ENCODE results near the gene ANKRD23.

The ANKRD23 gene

DNA sequence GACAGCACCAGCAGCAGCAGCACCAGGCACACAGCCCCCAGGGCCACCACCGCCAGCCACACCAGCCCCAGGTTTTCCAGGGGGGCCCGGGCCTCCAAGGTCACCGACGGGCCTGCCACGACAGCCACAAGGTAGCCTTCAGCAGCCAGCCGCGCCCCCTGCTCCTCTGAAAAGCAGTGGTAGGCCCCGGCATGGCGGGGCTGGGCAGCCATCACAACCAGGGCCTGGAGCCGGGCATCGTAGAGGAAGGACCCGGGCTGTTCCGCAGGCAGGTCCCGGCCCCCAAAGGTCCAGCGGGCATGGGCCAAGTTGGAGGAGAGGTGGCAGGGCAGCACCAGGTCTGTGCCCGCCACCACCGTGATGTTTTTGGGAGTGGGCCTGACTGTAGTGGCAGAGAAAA lies 17.3 kb upstream of the ANKRD23 start:
- DNase-seq = no peak

DNA sequence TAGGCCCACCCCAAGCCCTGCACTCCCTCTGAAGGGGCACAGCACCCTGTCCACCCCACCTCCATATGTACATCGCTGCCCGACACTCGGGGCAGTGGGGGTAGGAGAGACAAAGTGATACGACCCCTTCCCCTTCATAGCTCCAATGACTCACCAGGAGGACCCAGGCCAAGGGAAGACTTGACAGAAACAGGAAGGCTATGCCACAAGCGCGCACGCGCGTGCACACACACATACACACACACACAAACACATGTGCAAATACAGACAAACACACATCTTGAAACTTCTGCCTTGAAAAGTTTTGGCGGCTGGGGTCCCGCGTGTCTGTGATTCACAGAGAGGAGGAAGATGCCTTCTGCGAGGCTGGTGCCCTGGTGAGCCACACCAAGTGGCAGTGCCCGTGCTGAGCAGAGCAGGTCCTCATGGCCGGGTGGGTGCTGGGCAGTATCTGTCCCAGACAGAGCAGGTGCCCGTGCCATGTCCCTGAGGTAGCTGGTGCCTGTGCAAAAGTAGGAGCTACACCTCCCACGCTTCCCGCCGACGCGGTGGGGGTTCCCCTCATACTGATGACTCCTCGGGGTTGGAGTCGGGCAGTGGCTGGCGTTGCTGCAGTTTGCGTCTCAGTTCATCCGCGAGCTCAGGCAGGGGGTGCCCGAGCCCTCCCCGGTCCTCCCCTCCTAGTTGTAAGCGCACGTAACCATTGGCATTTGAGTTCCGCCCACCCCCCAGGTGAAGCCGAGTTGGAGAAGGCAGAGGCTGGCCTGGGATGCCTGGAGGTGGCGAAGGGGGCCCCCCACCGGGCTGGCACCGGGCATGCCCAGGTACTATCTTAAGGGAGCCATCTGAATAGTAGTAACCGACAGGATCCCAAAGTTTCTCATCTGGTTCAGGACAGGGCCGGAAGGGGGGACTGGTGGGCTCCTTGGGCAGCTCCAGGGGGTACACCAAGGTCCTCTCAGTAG lies 16.5 kb upstream of the ANKRD23 start:
- DNase-seq = peak; percentile 63

DNA sequence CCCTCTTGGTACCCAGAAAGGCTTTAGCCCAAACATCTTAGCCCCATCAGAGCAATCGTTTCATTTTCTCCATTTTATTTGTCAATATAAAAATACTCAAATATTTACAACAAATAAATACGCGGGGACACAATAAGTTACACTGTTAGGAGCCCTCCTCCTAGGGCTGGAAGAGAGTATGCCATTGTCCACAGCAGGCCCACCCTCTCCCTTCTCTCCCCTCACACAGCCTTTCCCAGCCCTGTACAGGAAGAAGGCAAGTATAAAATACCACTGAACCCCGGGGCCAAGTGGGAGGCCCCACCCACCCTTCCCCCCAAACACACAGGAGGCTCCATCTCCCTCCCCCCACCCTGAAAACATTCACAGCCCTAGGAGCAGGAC lies 15.9 kb upstream of the ANKRD23 start:
- DNase-seq = no peak

DNA sequence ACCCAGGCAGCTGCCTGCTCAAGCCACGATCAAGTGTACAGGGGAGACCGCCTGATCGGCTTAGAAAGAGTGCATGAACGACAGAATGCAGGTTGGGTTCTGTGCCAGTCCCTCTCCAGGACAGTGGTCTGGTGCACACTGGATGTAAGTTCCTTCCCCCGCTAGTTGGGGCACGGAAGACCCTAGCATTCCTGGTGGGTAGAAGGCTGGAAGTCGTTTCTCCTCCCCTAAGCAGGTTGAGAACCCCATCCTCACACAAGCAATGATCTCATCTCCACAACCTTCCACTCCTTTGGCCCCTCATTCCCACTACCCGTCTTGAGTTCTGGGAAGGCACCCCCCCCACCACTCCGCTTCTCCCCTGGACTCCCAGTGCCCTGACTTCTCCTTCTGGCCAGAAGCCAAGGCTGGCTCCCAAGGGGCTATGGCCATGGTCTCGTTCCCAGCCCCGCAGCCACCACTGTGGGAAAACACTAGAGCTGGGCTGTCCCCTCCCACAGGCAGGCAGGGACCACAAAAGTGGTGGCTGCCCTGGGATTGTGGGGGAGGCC lies 15.4 kb upstream of the ANKRD23 start:
- no peak for DNase-seq

DNA sequence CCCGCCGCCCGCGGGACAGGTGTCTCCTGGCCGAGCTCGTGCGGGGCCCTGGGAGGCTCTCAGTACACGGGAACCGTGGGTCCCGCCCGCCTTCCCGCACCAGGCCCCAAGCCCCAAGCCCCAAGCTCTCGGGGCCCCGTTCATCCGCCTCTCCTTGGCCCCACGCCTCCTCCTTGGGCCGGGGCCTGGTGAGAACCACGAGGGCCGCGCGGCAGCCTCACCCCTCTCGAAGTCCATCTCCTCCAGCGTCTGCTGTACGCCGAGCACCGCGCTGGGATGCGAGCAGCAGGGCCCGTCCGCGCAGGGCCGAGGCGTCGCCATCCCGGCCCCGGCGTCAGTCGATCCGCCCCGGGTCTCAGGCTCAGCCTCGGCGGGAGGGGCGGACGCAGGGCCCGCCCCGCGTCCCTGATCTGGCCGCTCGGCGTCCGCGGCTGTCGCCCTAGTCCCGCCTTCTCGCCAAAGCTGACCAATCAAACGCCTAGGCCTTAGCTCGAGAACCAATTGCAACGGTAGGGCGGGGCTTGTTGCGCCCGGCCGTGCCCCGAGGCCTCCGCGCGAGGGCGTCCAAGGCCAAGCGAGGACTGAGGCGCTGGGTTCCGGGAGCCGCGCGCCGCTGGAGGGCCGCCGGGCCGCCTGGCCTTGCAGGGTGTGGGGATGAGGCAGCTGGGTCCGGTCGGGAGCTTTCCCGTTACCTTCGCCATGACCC lies 14.0 kb upstream of the ANKRD23 start, which contains the start of gene ANKRD39:
TSS of gene ANKRD39 (minus strand) at position 350 of the 706 bp plus-strand sequence. CDS start at position 321, 29 bp downstream.
- peak; percentile 98 for DNase-seq

DNA sequence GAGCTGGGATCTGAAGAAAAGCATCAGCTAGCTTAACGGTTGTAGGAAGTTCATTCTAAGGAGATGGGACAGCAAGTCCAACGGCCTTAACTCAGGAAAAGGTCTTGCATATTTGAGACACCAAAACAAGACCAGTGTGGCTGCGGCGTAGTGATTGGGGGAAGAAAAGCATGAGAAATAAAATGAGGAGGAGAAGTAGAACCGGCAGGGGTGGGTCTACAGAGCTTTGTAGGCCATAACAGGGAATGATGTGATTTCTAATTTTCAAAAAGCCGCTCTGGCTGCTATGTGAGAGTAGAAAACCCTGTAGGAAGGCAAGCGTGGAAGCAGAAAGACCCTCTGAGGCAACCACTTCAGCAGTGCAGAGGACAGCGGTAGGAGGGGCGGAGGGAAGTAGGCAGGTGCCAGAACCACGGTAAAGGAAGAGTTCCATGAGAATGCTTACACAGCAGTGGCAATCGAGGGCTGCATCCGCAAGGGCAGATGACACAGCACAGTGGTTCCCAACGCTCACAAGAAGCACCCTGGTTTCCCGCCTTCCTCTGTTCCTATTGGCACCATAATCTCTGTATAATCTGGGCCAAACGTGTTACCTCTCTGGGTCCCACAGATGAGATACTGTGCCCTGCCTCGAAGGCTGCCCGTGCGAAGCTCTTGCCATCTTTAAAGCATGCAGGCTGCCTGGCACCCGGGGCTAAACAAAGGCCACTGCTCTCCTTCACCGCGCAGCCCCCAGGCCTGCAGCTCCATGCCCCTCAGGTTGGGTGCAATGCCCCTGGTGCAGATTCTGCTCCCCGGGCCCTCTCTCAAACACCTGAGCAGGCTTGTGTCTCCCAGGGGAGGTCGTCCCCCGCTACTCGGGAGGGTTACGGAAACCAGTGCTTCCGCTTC lies 13.2 kb upstream of the ANKRD23 start:
- peak; percentile 43 for DNase-seq

DNA sequence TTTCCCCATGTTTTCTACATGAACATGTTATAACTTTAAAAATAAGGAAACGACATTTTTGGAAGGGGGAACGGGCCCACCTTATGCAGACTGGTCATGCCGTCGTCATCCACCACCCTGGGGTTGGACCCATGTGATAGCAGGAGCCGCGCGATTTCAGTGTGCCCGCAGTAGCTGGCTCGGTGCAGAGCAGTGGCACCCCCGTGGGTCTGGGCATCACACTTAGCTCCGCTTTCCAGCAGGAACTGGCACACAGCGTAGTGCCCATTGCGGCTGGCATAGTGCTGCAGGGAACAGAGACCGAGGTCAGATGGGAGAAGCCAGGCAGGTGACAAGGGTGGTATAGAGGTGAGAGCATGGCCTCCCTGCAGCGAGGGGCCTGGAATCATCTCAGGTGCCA lies 9.5 kb upstream of the ANKRD23 start:
- no peak for DNase-seq

DNA sequence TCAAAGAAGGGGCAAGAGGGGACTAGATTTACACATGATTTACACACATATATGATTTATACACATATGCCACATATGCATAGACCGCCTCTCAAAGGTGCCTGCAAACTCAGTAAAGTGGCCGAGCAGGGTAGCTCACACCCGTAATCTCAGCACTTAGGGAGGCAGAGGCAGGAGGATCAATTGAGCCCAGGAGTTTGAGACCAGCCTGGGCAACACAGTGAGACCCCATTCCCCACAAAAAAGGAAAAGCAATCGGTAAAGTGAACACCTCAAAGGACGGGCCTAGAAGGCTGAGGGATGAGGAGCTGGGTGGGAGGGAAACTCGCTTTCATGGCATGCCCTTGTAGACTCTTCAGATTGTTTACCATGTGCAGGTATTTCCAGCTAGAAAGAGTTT lies 8.8 kb upstream of the ANKRD23 start:
- no peak for DNase-seq

DNA sequence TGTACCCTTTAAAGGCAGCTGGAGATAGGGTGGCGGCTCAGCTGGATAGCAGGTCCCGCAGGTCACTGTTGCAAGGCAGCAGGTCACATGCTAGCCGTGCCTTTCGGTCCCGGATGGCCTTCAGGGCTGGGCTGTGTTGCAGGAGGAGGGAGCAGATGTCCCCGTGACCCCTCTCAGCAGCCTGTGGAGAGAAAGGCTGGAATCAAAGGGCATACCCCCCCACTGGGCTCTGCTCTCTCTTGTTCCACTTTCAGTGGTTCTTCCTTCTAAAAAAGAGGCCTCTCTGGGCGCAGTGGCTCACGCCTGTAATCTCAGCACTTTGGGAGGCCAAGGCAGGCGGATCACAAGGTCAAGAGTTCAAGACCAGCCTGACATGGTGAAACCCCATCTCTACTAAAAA lies 4.4 kb upstream of the ANKRD23 start:
- no peak for DNase-seq

DNA sequence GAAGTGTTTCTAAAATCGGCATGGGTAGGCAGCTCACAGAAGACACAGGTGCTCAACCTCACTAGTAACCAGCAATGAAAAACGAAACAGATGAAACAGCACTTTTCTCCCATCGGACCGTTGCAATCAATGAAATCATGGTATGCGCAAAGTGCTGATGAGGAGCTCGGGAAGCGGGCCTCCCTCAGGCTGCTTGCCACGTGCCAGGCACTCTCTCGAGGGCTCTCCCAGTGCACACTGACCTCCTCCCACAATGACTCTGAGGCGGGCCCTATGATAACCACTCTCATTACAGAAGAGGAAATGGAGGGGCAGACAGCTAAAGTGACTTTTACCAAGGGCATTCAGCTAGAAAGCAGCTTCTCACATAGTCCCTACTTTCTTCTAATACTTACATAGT lies 3.8 kb upstream of the ANKRD23 start:
- DNase-seq = no peak

DNA sequence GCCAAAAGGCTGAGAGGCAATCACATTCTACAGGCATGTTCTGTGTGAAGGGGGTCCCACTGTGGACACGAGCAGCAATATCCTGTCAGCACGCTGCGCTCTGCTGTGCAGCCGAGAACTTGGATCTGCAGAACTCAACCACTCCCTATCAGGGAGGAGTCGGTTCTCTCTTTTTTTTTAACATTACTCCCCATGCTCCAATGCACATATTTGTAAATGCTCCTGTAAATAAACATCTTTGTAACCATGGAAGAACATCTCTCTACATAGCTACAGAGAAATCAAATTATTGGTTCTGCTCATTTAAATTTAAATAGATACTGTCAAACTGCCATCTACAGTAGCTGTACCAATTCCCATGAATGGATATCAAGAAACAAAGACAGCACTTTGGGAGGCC lies 3.0 kb upstream of the ANKRD23 start:
- no peak for DNase-seq

DNA sequence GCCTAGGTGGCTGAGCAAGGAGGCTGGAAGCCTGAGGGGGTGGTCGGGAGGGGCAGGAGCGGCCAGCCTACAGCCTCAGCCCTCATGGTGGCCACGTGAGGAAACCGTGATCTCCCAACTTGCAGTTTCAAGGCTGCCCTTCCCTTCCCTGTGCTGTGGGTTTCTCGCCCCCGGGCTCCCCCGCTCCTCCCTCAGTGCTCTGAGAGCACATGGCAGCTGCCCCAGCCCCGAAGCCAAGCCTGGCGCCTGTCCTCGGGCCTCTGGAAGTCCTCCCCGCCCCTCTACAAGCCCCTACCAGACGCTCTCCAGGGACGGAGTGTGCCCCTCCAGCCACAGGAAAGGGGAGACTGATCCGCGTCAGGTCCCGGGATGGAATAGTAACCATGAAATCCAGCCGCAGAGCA lies 586 bp upstream of the ANKRD23 start:
- no peak for DNase-seq

DNA sequence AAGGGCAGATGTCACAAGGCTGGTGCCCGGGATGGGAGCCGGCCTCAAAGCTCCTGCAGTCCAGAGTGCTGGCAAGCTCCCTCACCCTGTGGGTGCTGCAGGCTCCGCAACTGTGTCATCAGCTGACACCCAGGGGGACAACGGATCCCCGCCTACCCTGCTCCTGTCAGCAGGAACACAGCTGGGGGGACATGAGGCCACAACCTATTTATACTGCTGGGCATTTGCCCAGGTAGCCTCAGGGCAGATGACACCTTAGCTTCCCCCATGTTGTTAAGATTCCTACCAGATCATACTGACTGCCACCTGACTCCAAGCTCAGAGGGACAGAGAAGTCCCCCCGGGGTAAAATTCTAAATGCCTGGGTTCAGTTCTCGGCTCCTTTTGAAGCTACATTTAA lies 1.2 kb downstream of the ANKRD23 start:
- no peak for DNase-seq

DNA sequence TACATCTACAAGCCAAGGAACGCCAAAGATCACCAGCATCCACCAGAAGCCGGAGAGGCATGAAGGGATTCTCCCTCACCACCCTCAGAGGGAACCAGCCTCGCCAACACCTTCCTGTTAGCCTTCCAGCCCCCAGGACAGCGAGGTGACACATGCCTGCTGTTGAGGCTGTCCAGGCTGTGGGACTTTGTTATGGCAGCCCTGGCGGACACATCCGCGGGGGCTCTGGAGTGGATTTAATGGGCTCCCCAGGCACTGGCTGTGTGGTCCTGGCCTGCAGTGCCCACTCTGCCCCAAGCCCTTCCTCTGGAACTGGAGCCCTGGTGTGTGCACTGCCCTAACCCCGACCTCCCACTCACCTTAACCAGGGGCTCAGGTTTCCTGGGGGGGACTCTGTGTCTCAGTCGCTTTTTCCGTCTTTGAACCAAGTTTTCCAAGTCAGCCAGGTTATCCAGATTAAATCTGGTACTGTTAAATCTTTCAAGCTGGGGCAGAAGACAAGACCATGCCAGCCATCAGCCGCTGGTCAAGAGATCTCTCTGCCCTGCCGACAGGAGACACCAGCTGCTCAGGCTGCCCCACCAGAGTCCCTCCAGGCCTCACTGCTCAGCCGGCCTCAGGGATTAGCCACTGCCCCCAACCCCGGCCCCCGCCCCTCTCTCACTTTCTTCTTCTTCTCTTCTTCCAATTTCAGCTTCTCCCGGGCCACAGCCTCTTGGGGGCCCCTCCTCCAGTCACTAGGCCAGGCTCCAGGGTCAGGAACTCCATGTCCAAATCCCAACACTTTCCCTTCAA lies 1.9 kb downstream of the ANKRD23 start:
- no peak for DNase-seq

DNA sequence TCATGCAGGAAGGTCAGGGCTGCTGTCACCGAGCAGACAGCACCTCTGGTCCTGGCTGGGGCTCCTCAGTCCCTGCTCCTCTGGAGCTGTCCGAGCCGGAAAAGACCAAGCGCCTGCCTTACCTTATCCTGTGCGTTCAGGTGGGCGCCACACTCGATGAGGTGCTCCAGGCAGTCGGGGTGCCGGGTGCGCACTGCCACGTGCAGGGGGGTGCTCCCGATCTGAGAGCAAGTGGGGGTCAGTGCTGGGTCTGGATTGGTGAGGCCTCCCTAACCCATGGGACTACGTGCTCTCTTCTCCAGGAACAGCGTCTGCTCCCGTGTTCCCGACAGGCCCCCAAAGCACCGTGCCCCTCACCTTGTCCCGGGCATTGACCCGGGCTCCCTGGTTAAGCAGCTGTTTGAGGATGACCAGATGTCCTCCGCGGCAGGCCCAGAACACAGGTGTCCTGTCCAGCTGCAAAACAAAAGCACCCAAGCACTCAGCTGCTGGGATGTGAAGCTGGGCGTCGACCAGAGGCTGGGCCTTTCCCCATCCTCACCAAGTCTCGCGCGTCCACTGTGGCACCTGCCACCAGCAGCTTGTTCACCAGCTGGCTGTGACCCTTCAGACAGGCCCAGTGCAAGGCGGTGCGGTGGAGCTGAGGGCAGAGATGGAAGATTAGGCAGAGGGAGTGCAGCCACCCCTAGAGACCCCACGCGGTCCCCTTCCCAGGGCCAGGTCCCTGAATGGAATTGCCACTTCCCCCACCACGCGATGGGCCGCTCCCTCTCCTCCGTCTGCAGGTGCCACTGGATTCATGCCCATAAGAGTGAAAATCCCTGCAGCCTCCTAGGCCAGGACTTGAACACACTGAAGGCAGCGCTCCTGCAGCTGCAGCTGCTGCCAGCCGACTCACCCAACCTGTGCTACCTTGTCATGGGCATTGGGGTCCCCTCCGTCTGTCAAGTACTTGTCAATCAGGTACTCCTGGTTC lies 3.7 kb downstream of the ANKRD23 start:
- DNase-seq = no peak

DNA sequence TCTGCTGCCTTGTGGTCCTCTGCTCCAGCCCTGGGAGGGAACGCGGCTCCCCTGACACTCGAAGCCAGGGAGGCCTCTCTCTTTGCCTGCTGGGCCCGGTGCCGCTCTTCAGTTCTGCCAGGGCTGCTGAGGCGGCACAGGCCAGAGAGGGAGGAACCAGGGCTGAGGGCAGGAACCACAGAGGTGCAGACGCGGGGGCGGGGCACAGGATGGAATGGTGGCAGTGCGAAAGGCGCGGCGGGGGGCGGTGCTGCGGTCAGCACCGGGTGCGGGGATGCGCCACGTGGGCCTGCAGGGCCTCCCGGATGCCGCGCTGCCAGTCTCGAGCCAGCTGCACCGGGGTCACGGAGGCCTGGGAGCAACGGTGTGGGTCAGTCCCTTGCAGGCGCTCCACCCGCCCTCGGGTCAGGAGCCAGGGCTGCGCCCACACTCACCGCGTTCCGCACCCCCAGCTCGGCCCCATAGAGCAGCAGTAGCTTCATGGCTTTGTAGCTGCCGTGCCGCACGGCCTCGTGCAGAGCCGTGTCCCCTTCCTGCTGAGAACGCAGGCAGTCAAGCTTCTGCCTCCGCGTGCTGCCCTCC lies 4.4 kb downstream of the ANKRD23 start:
- DNase-seq = peak; percentile 82

DNA sequence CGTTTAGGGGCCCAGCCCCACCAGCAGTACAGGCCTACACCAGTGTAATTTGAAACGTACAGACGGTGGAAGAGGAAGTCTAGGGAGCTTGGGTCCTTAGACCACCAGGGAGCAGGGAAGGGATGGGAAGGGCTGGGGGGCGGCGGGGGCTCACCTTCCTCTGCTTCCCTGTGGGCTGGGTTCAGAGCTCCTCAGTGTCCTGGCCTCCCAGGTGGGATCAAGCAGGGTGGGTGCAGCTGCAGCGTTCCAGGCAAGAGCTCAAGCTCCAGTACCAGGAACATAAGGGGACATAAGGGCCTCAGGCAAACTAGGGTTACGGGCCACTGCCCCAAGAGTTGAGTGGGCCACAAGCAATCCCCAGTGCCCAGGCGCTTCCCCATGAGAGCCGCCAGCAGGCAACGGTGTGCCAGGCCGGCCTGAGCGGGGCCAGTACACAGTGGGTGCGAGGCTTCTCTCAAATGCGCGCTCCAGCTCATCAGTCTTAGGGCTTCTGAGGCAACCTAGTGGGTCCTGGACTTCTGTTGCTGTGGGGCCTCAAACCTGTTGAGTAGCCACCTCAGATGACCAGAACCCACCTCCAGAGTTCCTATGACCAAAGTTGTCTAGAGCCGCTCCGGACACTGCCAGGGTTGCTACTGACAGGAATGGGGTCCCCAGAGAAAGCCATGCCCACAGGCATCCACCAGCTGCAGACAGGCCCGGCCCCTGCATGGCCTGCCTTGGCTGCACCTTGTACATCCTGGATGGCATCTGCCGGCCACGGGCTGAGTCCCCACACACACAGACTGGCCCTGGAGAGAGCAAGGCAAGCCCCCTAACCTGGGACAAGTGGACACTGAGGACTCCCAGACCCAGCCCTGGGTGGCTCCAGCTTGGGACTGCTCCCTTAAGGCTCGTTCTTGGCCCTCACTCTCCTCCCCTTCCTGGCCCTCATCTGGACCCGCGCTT lies 5.2 kb downstream of the ANKRD23 start:
- DNase-seq = no peak

DNA sequence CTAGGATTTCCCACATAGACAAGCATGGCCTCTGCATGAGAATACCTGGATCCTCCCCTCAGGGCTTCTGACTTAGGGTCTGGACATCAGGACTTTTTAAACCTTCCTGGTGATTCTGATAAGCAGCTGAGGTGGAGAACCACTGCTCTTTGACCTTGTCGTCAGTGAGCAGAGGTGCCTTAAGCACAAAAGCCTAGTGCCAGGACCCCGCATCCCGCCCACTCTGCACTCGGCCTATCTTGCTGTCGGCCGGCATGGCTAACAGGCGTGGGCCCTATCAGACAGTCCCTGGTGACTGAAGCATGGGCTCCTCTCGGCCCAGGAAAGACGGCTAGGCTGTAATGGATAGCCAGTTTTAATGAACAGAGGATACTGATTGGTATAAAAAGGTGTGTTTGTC lies 6.2 kb downstream of the ANKRD23 start:
- DNase-seq = no peak

DNA sequence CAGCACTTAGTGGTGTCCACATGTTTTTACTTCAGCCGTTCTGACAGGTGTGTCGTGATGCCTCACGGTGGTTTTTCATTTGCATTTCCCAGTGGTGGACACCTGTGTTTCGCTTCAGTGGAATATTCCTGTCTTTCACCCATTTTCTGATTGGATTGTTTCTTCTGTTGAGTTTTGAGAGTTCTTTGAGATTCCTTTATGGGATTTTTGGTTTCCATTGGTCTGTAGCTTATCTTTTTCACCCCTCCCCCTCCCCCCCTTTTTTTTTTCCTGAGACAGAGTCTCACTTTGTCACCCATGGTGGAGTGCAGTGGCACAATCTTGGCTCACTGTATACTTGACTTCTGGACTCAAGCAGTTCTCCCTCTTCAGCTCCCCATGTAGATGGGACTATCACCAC lies 8.0 kb downstream of the ANKRD23 start:
- DNase-seq = no peak

Data from activated naive CD4-positive, alpha-beta T cell treated with Interleukin-2 at 50 U/mL for 16 hours (primary cell).